ENCODE results near the gene PYGO2.

PYGO2 gene, protein sequence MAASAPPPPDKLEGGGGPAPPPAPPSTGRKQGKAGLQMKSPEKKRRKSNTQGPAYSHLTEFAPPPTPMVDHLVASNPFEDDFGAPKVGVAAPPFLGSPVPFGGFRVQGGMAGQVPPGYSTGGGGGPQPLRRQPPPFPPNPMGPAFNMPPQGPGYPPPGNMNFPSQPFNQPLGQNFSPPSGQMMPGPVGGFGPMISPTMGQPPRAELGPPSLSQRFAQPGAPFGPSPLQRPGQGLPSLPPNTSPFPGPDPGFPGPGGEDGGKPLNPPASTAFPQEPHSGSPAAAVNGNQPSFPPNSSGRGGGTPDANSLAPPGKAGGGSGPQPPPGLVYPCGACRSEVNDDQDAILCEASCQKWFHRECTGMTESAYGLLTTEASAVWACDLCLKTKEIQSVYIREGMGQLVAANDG

DNA sequence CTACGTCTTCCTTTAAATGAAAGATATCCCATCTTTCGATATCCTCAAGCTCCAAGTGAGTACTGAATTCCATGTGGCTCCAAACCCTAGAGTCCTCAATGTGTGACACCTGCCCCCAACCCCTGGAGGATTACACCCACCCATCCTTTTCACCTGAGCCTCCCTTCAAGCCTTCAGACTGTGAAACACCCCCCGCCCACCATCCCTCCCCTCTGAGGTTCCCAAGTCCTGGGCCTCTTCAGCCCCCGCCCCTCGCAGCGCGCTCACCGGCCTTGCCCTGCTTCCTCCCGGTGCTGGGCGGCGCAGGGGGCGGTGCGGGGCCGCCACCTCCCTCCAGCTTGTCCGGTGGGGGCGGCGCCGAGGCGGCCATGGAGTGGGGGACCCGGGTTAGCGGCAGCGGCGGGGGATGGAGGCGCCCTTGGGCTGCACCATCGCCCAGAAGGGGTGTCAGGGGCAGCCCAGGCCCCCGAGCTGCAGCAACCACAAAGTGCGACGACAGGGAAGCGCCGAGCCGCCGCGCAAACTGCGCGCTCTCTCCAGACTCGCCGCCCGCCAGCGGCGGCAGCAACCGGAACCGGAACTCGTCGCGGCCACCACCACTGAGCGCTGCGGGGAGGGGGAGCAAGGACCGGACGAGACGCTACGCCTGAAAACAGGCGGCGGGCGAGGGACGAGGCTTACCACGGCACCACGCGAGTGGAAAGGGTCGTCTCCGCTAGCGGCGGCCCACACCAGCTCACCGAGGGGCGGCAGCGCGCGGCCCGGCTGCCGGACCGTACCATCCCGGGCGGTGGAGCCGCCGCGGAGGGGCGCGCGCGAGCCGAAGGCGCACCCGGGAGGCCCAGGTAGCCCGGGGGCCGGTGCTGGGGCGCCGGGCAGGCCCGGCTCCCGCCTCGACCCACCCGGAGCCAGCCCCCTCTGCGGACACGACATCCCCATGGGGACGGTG, at the start of gene PYGO2:
TSS of gene PYGO2 (minus strand) at position 576 of the 949 bp plus-strand sequence. CDS start at position 370, 206 bp downstream.
- DNase-seq (ENCODE audit: low read depth, low spot score) = peak; percentile 55

DNA sequence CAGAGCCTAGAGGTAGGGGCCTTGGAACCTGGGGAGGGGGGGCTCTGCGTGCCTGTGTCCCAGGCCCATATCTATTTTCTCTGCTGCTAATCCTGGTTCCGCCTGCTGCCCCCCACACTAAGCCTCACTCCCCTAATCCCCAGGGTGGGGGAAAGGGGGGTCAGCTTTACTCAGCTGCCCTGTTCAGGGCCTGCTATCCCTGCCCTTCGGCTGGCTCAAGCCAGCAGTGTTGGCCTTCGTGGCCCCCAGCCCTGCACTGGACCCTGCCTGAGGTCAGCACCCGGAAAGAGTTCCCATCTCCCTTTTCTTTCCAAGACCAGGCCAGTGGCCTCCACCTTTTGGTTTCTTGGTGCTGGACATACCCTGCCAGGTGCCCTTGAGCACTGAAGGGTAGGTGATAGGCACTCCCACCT, 49.4 kb upstream of the PYGO2 start:
- no peak for DNase-seq (ENCODE audit: low read depth, low spot score)

DNA sequence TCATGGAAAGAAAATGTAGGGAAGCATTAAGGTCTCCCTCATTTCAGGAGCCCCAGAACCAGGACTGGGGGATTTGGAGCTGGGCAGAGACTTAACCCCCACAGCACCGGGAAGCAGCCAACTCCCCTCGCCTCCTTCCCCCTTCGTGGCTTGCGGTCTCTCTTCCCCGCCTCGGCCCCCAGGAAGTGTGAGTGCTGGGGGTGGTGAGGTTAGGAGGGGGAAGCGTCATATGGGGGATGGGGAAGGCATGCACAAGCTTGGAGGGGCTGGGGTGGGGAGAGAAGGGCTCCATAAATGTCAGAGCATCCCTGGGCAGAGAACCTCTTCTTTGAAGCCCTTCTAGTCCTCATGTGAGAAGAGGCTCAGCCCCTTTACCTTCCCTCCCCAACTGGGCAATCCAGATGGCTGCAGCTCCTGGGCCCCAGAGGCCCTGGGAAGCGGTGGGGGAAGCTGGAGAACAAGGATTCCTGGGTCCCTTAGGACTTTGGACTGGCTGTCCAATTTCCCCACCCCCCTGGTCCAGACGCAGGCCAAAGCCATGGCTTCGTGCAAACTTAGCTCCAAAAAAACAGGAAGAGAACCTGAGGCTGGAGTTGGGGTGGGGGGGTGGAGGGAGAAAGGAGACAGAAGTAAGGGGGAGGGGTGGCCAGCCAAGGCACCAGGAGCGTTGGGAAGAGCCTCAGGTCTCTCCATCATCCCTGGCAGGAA, 48.8 kb upstream of the PYGO2 start:
- no peak for DNase-seq (ENCODE audit: low read depth, low spot score)

DNA sequence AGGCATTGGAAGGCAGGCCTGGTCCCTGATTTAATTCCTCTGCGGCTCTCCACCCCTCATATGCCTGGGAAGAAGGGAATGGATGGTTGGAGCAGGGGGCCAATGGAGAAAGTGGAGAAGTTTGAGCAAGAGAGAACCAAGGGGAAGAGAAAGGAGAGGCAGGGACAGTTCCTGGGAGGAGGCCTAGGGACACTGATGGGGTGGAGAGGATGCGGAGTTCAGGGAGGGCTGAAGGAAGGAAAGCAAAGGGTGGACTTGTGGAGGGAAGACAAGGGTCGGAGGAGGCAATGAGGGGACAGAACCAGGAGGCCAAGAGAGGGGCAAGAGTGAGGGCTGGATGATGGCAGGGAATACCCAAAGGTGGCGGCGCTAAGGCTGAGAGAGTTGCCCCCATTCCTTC, 48.2 kb upstream of the PYGO2 start:
- no peak for DNase-seq (ENCODE audit: low read depth, low spot score)

DNA sequence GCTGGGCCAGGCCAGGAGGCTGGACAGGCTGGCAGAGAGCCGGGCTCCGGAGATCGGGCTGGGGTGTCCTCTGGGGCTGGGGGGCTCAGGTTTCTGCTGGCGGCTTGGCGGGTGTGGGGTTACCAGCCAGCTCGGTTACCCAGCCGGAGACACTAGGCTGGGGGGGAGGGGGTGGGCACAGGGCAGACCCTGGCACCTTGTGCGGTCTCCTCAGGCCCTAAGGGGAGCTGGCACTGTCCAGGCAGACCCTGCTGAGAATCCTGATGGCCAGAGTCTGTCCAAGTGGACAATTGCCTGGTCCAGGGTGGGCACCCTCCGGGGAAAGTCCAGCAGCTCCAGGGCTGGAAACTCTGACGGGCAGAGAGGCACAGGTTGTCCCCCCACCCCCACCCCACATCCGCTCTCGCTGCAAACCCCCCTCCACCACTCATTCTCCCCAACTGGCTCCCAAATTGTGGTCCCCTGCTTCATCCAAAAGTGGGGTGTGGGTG, 47.7 kb upstream of the PYGO2 start:
- no peak for DNase-seq (ENCODE audit: low read depth, low spot score)

DNA sequence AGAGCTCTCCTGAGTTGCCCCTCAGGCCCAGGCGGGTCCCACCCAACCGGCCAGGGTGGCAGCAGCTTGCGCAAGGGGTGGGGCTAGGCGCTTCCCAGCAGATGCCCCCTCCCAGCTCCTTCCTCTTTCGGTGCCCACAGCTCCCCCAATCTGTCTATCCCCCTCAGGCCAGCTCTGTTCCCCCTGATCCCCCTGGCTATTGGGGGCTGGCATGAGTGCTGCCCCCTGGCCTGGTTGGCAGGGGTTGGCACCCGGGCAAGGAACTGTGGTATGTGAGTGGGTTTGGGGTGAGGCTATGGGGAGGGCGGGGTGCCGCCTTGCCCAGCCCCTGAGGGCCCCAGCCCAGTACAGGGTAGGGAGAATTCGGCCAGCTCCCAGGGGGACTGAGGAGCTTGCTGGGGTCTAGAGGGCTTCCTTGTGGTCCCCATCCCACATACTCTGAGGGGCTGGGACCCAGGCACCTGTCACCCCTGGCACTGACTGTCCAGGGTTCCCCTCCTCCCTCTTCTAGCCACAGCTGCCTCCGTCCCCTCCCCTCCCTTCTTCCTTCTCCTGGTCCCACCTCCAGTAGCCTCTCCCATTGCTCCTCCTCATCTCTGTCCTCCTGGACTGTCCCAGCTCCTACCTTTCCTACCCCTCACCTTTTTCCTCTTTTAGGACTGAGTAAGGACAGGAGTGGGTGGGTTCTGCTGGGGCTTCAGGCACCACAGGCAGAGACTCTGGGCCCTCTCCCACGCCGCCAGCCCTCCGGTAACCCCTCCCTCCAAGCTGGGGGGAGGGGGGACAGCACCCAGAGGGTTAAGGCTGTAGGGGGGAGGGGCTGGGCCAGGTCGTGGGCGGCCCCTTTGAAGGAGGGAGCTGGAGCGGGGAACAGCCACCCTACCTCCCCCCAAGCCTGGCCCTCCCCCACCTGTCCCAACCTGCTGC, 46.7 kb upstream of the PYGO2 start:
- no peak for DNase-seq (ENCODE audit: low read depth, low spot score)

DNA sequence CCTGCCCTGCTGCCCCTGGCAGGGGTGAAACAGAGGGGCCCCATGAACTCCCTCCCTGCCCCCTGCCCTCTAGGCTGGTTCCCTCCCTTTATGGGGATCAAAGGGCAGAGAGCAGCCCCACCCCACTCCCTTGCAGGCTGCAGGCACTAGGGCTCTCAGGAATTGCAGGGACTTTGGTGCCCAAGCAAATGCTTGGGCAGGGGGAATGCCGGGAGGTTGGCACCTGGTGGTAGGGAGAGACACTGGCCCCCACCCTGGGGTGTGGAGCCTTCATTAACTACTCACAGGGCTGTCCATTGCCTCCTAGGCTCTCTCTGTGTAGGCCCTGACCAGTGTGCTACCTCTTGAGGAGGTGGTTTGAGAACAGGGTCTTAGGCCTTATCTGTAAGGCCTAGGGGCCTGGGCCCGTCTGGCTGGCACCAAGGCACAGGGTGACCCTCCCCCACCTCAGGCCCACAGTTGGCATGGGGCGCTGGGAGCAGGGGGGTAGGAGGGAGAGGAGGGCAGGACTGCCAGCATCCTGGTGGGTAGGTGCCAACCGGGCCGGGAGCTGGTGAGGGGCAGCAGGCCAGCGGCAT, 45.8 kb upstream of the PYGO2 start:
- no peak for DNase-seq (ENCODE audit: low read depth, low spot score)

DNA sequence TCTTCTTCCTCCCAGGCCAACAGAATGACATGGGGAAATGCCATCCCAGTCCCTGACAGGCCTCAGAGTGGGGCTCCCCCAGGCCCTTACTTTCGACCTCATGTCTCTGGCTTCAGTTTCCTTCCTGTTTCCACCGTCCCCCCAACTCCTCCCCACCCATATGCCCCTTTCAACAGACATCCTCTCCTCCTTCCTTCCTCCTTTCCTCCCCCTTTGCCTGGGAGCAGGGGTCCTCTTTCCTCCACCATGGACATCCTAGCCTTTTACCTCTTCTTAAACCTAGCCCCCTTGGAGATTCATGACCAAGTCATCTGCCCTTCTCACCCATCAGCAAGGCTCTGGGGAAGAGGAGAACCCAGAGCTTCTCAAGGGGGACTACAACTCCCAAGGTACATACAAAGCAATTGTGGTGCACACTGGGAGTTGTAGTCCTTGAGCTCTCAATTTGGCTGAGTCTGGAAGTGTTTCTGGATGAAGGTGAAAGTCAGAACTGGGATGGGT, 45.1 kb upstream of the PYGO2 start:
- DNase-seq (ENCODE audit: low read depth, low spot score) = no peak

DNA sequence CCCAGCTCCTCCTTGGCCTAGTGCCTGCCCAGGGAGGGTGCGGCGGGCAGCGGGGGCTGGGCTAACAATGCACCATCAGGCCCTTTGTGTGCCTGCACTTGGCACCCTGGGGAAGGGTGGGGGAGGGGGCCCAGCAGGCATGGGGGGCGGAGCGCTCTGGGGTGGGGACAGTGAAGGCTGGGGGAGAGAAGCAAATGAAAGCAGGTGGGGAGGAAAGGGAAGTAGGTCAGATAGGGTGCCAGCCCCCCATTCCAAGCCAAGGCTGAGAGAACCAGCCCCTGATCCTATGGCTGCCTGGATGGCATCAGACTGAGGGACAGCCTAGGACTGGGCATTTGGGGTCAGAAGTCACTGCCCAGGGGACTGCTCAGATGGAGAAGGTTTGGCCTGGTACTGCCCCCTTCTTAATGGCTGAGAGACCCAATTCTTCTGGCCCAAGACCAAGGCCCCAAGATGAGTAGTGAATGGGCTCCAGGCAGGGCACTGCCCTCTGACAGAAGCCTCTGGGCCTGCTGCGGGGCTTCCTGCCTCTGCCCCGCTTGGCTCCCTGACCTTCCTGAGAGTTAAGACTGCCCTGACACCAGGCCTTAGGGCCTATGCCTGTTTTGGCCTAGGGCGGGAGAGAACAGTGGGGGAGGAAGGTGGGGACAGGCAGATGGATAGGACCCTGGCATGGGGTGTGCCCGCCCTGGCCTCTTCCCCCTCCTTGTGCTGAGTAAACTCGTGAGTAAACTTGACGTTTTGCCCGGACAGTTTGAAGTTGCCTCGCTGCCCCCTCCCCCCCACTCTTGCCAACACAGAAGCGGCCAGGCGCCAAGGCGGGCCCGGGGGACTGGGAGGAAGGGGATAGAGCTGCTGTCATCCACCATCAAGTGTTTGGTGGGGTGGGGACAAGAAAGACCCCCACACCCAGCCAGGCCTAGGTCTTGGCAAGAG, 43.8 kb upstream of the PYGO2 start:
- no peak for DNase-seq (ENCODE audit: low read depth, low spot score)

DNA sequence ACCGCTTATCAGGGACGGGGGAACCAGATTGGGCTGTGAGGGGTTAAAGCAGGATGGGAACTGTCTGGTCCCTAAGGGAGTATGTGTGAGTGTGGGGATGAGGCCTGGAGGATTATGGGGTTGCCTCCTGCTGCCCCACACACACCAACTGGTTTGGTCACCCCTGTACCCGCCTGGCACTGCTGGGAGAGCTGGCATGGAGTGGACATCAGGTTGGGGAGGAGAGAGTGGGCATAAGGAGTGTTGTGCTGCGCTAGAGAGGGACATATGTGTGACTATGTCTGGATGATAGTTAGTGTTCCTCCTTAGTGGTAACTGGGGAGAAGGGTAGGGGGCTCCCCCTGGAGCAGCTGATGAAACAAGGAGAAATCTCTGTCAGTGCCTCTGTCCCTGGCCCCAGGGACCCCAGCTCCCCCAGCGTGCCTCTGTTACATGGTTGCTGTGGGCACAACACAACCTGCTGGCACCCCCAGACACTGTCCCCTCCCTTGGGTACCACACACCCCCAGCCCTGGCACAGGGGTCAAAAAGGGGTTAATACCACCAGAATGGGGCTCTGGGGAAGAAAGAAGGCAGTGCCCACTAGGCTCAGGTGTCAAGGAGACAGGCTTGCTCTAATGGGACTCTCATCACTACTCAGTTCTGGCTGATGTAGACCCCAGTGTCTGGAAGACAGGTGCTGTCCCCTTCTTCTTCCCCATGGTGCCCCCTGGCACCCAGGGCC, 42.9 kb upstream of the PYGO2 start:
- no peak for DNase-seq (ENCODE audit: low read depth, low spot score)

DNA sequence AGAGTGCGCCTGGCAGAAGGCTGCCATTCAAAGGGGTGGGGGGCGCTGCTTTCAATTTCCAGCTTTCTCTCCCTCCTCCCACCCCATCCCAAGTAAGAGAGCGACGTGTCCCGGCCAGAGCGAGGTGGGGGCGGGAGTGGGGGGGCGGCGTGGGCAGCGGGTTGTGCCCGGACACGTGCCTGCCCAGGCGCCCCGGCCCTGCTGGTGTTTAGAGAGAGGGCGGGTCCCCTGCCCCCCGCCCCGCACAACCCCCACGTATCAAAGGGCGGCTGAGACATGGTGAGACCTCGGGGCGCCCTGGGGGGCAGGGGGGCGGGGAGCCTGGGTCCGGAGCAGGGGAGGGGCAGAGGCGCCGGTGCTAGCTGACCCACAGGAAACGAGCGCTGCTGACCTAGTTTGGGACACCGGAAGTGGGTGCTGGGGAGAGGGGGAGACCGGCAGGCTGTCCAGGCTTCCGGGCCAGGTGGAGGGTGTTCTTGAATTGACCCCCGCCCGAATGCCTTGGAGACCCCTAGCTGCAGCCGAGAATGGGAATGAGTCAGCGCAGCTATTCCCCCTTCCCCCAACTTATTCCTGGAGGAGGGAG, 42.3 kb upstream of the PYGO2 start:
- no peak for DNase-seq (ENCODE audit: low read depth, low spot score)

DNA sequence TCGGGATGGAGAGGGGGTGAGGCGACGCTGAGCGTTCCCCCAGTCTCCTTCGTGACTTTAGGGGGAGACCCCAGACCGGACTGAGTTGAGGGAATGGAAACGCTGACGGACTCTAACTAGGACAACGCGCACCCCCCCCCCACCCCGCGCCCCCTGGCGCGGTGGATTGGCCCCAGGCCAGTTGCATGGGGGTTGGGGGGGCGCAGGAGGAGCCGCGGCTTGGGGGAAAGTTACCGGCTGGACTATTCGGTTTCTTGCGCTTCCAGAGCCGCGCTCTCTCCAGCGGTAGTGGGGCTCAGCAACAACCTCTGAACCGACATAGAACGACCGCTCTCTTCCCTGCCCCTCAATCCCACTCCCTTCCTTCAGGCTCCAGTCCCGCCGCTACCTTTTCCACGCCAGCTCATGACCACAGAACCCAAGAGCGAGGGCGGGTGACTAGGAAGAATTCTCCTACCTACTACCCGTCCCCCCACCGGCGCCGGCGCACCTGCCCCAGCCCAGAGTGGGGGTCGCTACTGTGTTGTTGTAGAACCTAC, 41.7 kb upstream of the PYGO2 start:
- no peak for DNase-seq (ENCODE audit: low read depth, low spot score)

DNA sequence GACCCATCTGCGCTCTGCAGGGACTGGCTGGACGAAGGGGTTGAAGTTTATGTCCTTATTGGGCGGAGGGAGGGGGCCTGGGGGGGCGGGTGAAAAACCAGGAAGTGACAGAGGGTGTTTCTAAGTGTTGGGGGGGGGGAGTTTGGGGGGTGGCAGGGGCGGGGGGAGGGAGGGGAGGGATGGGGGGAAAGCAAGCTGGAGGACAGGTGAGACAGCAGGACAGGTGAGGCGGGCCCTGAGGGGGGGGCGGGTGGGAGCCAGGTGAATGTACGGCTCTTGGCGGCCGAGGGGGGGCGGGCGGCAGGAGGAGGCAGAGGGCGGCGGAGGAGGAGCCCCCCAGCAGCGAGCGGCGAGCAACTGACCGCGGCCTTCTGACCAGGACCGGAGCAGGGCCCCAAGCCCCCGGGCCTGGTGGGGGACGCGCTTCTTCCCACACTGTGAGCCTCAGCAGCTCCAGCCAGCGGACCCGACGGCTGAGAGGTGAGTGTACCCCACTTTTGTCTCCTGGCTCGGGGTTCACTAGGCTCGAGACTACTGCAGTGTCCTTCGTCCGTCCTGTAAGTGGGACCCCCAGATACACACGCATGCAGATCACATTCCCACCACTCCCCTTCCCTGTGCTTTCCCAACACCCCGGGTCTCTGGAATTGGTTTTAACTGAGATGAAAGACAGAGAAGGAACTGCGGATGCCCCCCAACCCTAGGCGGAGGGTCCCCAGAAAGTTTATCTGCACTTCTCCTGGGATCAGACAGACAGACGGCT, 41.1 kb upstream of the PYGO2 start, which contains the start of gene ZBTB7B:
TSS of gene ZBTB7B (plus strand) at position 339 of the 763 bp plus-strand sequence. CDS start 11,859 bp downstream, outside the sequence.
- no peak for DNase-seq (ENCODE audit: low read depth, low spot score)

DNA sequence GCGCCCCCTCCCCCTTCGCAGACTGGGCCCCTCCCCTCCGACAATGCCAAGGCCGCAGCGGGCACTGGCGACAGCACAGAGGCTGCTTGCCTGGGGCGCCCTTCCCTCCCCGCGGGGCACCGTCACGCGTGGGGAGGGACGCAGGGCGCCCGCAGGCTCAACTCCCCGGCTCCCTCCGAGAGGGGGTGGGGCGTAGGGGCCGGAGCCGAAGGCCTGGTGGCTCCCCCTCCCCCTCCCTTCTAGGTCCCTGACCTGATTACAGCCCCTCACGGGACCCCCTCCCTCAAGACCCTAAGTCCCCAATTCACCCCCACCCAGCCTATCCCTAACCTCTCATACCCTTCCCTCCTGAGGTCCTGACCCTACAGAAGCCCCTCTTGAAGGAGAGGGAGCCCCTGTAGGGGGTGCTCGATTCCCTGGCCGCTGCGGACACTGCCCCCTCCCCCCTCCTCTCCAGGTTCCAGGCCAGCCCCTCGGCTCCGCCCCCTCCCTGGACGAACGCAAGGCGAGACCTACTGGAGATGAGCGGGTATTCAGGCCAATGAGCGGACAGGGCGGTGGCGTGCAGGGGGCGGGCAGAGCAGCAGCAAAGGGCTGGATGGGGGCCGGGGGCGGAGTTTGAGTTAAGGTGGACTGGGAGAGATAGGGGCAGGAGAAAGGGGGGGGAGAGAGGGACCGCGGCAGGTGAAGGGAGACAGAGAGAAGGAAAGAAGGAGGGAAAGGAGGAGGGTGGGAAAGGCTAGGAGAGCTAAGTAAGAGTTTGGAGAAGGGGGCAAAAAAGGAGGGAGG, 40.3 kb upstream of the PYGO2 start:
- DNase-seq (ENCODE audit: low read depth, low spot score) = peak; percentile 96

DNA sequence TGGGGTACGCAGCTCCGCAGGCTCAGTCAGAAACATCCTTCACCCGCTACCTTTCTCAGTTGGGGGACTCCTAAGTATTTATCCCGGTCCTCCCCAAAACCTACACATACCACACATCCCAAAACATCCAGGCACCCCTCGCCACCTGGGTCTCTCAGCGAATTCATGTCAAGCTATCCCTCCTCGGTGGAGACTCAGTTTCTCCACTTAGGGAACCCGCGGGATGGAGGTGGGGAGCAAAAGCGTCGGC, 39.8 kb upstream of the PYGO2 start:
- DNase-seq (ENCODE audit: low read depth, low spot score) = no peak

DNA sequence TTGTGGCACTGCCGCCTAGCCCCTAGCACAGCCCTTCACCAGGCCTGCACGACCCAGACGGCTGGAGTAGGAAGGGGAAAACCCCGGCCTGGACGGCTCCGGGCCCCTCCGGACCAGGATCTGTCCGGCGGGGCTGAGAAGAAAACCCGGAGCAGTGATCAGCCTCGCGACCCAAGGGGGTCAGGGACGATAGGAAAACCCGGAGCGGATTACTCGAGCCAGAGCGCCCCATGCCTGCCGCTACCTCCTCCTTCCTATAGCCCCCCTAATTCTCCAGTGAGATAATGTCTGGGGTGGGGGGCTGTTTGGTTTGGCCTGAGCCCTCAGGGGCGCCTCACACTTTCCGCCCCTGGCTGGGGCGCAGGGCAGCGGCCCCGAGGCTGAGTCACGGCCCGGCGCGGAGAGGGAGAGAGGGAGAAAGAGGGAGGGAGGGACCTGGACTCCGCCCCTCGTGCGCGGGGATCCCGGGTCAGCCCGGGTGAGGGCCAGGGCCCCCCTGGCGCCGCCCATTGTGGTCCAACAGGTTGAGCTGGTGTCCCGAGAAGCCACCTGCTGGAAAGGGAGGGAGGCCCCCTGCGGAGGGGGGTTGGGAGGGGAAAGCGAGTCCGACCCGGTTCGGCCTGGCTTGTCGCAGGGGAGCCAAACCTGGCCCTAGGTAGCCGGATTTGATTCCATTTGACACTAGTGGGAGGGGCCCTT, 39.3 kb upstream of the PYGO2 start:
- peak; percentile 61 for DNase-seq (ENCODE audit: low read depth, low spot score)
